ENCODE results near the gene TBX18.

The TBX18 gene

GRCh38 chr6:84779380-84779779, 15.0 kb upstream of the TBX18 start:
- no peaks in the 10 kb centered on the region for H3K9me3 ChIP-seq (ENCODE audit: insufficient read depth, low read length)
- DNase-seq (ENCODE audit: low read depth, low spot score), result no peak
- TF ChIP-seq YY1 (IDR thresholded peaks at IDR 0.05; ENCODE audit: insufficient read depth, insufficient read length), result no peak
- no peak for TF ChIP-seq ZNF274 (IDR thresholded peaks at IDR 0.05; ENCODE audit: low read depth, low read length)
- no peak for TF ChIP-seq SUZ12 (IDR thresholded peaks at IDR 0.05; ENCODE audit: extremely low read depth, insufficient read depth, insufficient read length)

GRCh38 chr6:84777888-84778287, 13.5 kb upstream of the TBX18 start:
- H3K9ac ChIP-seq (ENCODE audit: insufficient read length, low read depth), result no peak overlapping the region
- H3K9me3 ChIP-seq (ENCODE audit: insufficient read depth, low read length), result no peaks in the 10 kb centered on the region
- no peak for TF ChIP-seq SUZ12 (IDR thresholded peaks at IDR 0.05; ENCODE audit: extremely low read depth, insufficient read depth, insufficient read length)
- no peak for TF ChIP-seq YY1 (IDR thresholded peaks at IDR 0.05; ENCODE audit: insufficient read depth, insufficient read length)
- no peak for TF ChIP-seq ZNF274 (IDR thresholded peaks at IDR 0.05; ENCODE audit: low read depth, low read length)
- H3K36me3 ChIP-seq (ENCODE audit: insufficient read depth, insufficient read length, low read length), result no peaks in the 10 kb centered on the region
- no peak for DNase-seq (ENCODE audit: low read depth, low spot score)
- H3K4me3 ChIP-seq (ENCODE audit: insufficient read length, low read depth), result no peak overlapping the region
- H3K4me1 ChIP-seq (ENCODE audit: insufficient read depth, insufficient read length), result no peaks in the 10 kb centered on the region
- H3K27me3 ChIP-seq (ENCODE audit: insufficient read depth, insufficient read length), result peaks cover 53% of the 10 kb centered on the region

More at GRCh38 chr6:84779380-84779779, 15.0 kb upstream of the TBX18 start:
- no peak overlapping the region for H3K9ac ChIP-seq (ENCODE audit: insufficient read length, low read depth)
- no peaks in the 10 kb centered on the region for H3K4me1 ChIP-seq (ENCODE audit: insufficient read depth, insufficient read length)
- H3K36me3 ChIP-seq (ENCODE audit: insufficient read depth, insufficient read length, low read length), result no peaks in the 10 kb centered on the region
- H3K27me3 ChIP-seq (ENCODE audit: insufficient read depth, insufficient read length), result peaks cover 38% of the 10 kb centered on the region
- no peak overlapping the region for H3K4me3 ChIP-seq (ENCODE audit: insufficient read length, low read depth)

- Histone ChIP-seq H3K27me3 (ENCODE audit: insufficient read depth, insufficient read length) (peaks cover 68% of the 10 kb centered on the region), H3K4me3 (ENCODE audit: insufficient read length, low read depth) (no peak overlapping the region), H3K36me3 (ENCODE audit: insufficient read depth, insufficient read length, low read length) (no peaks in the 10 kb centered on the region), H3K9ac (ENCODE audit: insufficient read length, low read depth) (no peak overlapping the region), H3K4me1 (ENCODE audit: insufficient read depth, insufficient read length) (no peaks in the 10 kb centered on the region), H3K9me3 (ENCODE audit: insufficient read depth, low read length) (no peaks in the 10 kb centered on the region)
- no peak for DNase-seq (ENCODE audit: low read depth, low spot score)
- TF ChIP-seq ZNF274 (IDR thresholded peaks at IDR 0.05; ENCODE audit: low read depth, low read length) (no peak), SUZ12 (IDR thresholded peaks at IDR 0.05; ENCODE audit: extremely low read depth, insufficient read depth, insufficient read length) (no peak), YY1 (IDR thresholded peaks at IDR 0.05; ENCODE audit: insufficient read depth, insufficient read length) (no peak)
Observed at GRCh38 chr6:84776392-84776791, 12.0 kb upstream of the TBX18 start.

GRCh38 chr6:84775751-84776150, 11.4 kb upstream of the TBX18 start:
- Histone ChIP-seq H3K27me3 (ENCODE audit: insufficient read depth, insufficient read length) (peaks cover 74% of the 10 kb centered on the region), H3K4me3 (ENCODE audit: insufficient read length, low read depth) (no peak overlapping the region), H3K9ac (ENCODE audit: insufficient read length, low read depth) (no peak overlapping the region), H3K4me1 (ENCODE audit: insufficient read depth, insufficient read length) (no peaks in the 10 kb centered on the region), H3K36me3 (ENCODE audit: insufficient read depth, insufficient read length, low read length) (no peaks in the 10 kb centered on the region), H3K9me3 (ENCODE audit: insufficient read depth, low read length) (no peaks in the 10 kb centered on the region)
- DNase-seq (ENCODE audit: low read depth, low spot score), result no peak
- TF ChIP-seq YY1 (IDR thresholded peaks at IDR 0.05; ENCODE audit: insufficient read depth, insufficient read length), result no peak
- TF ChIP-seq SUZ12 (IDR thresholded peaks at IDR 0.05; ENCODE audit: extremely low read depth, insufficient read depth, insufficient read length), result no peak
- no peak for TF ChIP-seq ZNF274 (IDR thresholded peaks at IDR 0.05; ENCODE audit: low read depth, low read length)

GRCh38 chr6:84774985-84775284, 10.5 kb upstream of the TBX18 start:
- H3K27me3 ChIP-seq (ENCODE audit: insufficient read depth, insufficient read length), result peaks cover 82% of the 10 kb centered on the region
- no peak for TF ChIP-seq YY1 (IDR thresholded peaks at IDR 0.05; ENCODE audit: insufficient read depth, insufficient read length)
- TF ChIP-seq ZNF274 (IDR thresholded peaks at IDR 0.05; ENCODE audit: low read depth, low read length), result no peak
- no peak overlapping the region for H3K4me3 ChIP-seq (ENCODE audit: insufficient read length, low read depth)
- H3K4me1 ChIP-seq (ENCODE audit: insufficient read depth, insufficient read length), result no peaks in the 10 kb centered on the region
- no peaks in the 10 kb centered on the region for H3K9me3 ChIP-seq (ENCODE audit: insufficient read depth, low read length)
- peak overlapping the region; percentile 70 for H3K9ac ChIP-seq (ENCODE audit: insufficient read length, low read depth)
- no peak for DNase-seq (ENCODE audit: low read depth, low spot score)
- no peaks in the 10 kb centered on the region for H3K36me3 ChIP-seq (ENCODE audit: insufficient read depth, insufficient read length, low read length)

- TF ChIP-seq ZNF274 (IDR thresholded peaks at IDR 0.05; ENCODE audit: low read depth, low read length) (no peak), YY1 (IDR thresholded peaks at IDR 0.05; ENCODE audit: insufficient read depth, insufficient read length) (no peak), SUZ12 (IDR thresholded peaks at IDR 0.05; ENCODE audit: extremely low read depth, insufficient read depth, insufficient read length) (no peak)
- H3K9me3 ChIP-seq (ENCODE audit: insufficient read depth, low read length), result no peaks in the 10 kb centered on the region
- H3K4me1 ChIP-seq (ENCODE audit: insufficient read depth, insufficient read length), result no peaks in the 10 kb centered on the region
- no peaks in the 10 kb centered on the region for H3K36me3 ChIP-seq (ENCODE audit: insufficient read depth, insufficient read length, low read length)
- H3K27me3 ChIP-seq (ENCODE audit: insufficient read depth, insufficient read length), result peaks cover 88% of the 10 kb centered on the region
- DNase-seq (ENCODE audit: low read depth, low spot score), result no peak
- peak overlapping the region; percentile 70 for H3K9ac ChIP-seq (ENCODE audit: insufficient read length, low read depth)
- H3K4me3 ChIP-seq (ENCODE audit: insufficient read length, low read depth), result peak overlapping the region; percentile 51
Observed at GRCh38 chr6:84774157-84774984, 10.0 kb upstream of the TBX18 start.

- Histone ChIP-seq H3K9me3 (ENCODE audit: insufficient read depth, low read length) (no peaks in the 10 kb centered on the region), H3K36me3 (ENCODE audit: insufficient read depth, insufficient read length, low read length) (no peaks in the 10 kb centered on the region), H3K27me3 (ENCODE audit: insufficient read depth, insufficient read length) (peaks cover 96% of the 10 kb centered on the region), H3K9ac (ENCODE audit: insufficient read length, low read depth) (peak overlapping the region; percentile 70), H3K4me3 (ENCODE audit: insufficient read length, low read depth) (peak overlapping the region; percentile 51), H3K4me1 (ENCODE audit: insufficient read depth, insufficient read length) (no peaks in the 10 kb centered on the region)
- DNase-seq (ENCODE audit: low read depth, low spot score), result no peak
- TF ChIP-seq SUZ12 (IDR thresholded peaks at IDR 0.05; ENCODE audit: extremely low read depth, insufficient read depth, insufficient read length) (no peak), ZNF274 (IDR thresholded peaks at IDR 0.05; ENCODE audit: low read depth, low read length) (no peak), YY1 (IDR thresholded peaks at IDR 0.05; ENCODE audit: insufficient read depth, insufficient read length) (no peak)
Observed at GRCh38 chr6:84773431-84774156, 9.2 kb upstream of the TBX18 start.
